HepG2 (cell line): ENCODE results near the gene CCDC196. TPM values are rescaled to one million over a fixed set of nuclear protein-coding genes. Genes with fewer than 3 reads are reported as not detected.
"Not testable (repeated sequence)": the region's sequence is repeated elsewhere in the genome, so short reads cannot be mapped to it uniquely, and the experiment has no call there.

Experiments used
- ATAC-seq: fragments of 200-7000 bp; cut with Tn5 transposase; 3 replicates; pipeline ENCODE4 v1.9.1; 2020; ENCODE audit warnings: mild to moderate bottlenecking, moderate library complexity
- BruUV-seq: library from RNA; stranded (reverse); fragments of 400-500 nt; replicated peaks from 2 replicates; lab custom pipeline; 2021; lab: Mats Ljungman, UMichigan
- CTCF ChIA-PET: fragments of 300-600 bp; formaldehyde crosslinking; extraction: SDS; loops from one replicate; lab custom pipeline; 2021; ENCODE audit warnings: low total read pairs, inconsistent platforms, low intra/inter-chr PET ratio; lab: Yijun Ruan, JAX
- POLR2A ChIA-PET: fragments of 350-600 bp; sonication (Branson Sonifier 250); formaldehyde crosslinking; loops from one replicate; lab custom pipeline; 2020; ENCODE audit warnings: antibody characterized with exemption, inconsistent platforms; lab: Yijun Ruan, JAX
- DNase-seq: peaks from one replicate; pipeline ENCODE4 v3.0.0-alpha.2; 2015; ENCODE audit warnings: low spot score
- FAIRE-seq: peaks from 3 replicates; lab custom pipeline; 2011; peaks lifted over from hg19 to GRCh38; lab: Jason Lieb, UNC
- H2AFZ ChIP-seq: one replicate; pipeline ENCODE4 v1.6.1; 2011; ENCODE audit warnings: low read length, inconsistent platforms
- H3K27ac ChIP-seq: fragments of 300-600 bp; 3 replicates; pipeline ENCODE4 v1.8.0; 2011; ENCODE audit warnings: mixed run types, mild to moderate bottlenecking, mixed read lengths, low read length, inconsistent platforms; ENCODE audit not compliant: insufficient read depth; ENCODE audit errors: extremely low read length
- H3K27me3 ChIP-seq, 2 experiments: fragments of 200-600 bp in 1 of 2; 2 replicates in 1 of 2; 3 replicates in 1 of 2; pipeline versions ENCODE4 v1.6.0 to v1.8.0; 2011; ENCODE audit warnings: low read length in 2 of 2, mild to moderate bottlenecking in 2 of 2, moderate library complexity in 2 of 2, inconsistent platforms in 1 of 2; ENCODE audit not compliant: insufficient read depth in 2 of 2, control insufficient read depth in 1 of 2
- H3K36me3 ChIP-seq, 2 experiments: fragments of 200-600 bp in 1 of 2; replicated peaks in 1 of 2; 2 replicates in 1 of 2; 3 replicates in 1 of 2; pipeline versions ENCODE4 v1.5.1 to v1.8.0; 2011; ENCODE audit warnings: low read length in 2 of 2, inconsistent platforms in 1 of 2; ENCODE audit not compliant: insufficient read depth in 2 of 2, control insufficient read depth in 1 of 2
- H3K4me1 ChIP-seq: 2 replicates; pipeline ENCODE4 v1.5.1; 2012; ENCODE audit warnings: low read length, inconsistent platforms; ENCODE audit not compliant: insufficient read depth
- H3K4me2 ChIP-seq: 2 replicates; pipeline ENCODE4 v1.6.0; 2011; ENCODE audit warnings: low read depth, low read length, inconsistent platforms
- H3K4me3 ChIP-seq, 3 experiments: fragments of 200-600 bp in 1 of 3; sonication (generic), shearing (Covaris generic) in 1 of 3; replicated peaks in 1 of 3; 2 replicates each; pipeline ENCODE4 v1.5.1; 2011 to 2016; ENCODE audit warnings: low read length in 3 of 3, inconsistent platforms in 2 of 3, low read depth in 2 of 3, mild to moderate bottlenecking in 2 of 3, control low read depth in 1 of 3, mixed read lengths in 1 of 3; ENCODE audit not compliant: insufficient read depth in 1 of 3
- H3K79me2 ChIP-seq: one replicate; pipeline ENCODE4 v1.6.1; 2011; ENCODE audit warnings: low read length, inconsistent platforms; ENCODE audit not compliant: insufficient read depth
- H3K9ac ChIP-seq: 2 replicates; pipeline ENCODE4 v1.6.0; 2011; ENCODE audit warnings: mild to moderate bottlenecking, low read depth, low read length, inconsistent platforms; ENCODE audit not compliant: insufficient read depth
- H3K9me3 ChIP-seq: 2 replicates; pipeline ENCODE4 v1.5.1; 2012; ENCODE audit warnings: mild to moderate bottlenecking, low read length
- H4K20me1 ChIP-seq: 2 replicates; pipeline ENCODE4 v1.6.0; 2011; ENCODE audit warnings: inconsistent platforms, mild to moderate bottlenecking, low read length, moderate library complexity; ENCODE audit not compliant: insufficient read depth
- WGBS: methylation state at CpG from one replicate; pipeline ENCODE4 v1.1.6; 2017; ENCODE audit warnings: low lambda C conversion rate; 5-methylcytosine and 5-hydroxymethylcytosine counted together
- in situ Hi-C: cut with HindIII; loops from 2 replicates; pipeline ENCODE4 v1.10.0; 2017; ENCODE audit warnings: low pct_unique_long_range_greater_than_20kb; ENCODE audit not compliant: extremely low pct_ligation_motif_present
- intact Hi-C: fragments of 100-400 bp; cut with micrococcal nuclease; formaldehyde crosslinking; loops from one replicate; pipeline ENCODE4 v1.10.0; 2022; ENCODE audit not compliant: unreplicated experiment
- polyA plus RNA-seq, 8 experiments: library from polyadenylated mRNA; depleted of rRNA in 3 of 8; stranded (reverse) in 7 of 8; unstranded in 1 of 8; fragments of >200 nt; fragmentation: Illumina TruSeq in 4 of 8; extraction: Trizol in 4 of 8; gene quantifications; 2 replicates each; pipeline versions ENCODE4 v1.2.1 to v1.2.3, GENCODE V29; 2011 to 2016; ENCODE audit warnings: low read depth in 4 of 8, missing spikeins in 1 of 8, mixed read lengths in 1 of 8; ENCODE audit not compliant: insufficient read depth in 1 of 8
- total RNA-seq, 5 experiments: library from RNA; depleted of rRNA; stranded (reverse); fragments of >200 nt; fragmentation: Illumina TruSeq; extraction: Trizol; gene quantifications; 2 replicates each; pipeline ENCODE4 v1.2.3, GENCODE V29; 2016; ENCODE audit warnings: low read depth in 1 of 5

Gene CCDC196
- total and polyA plus RNA-seq, 2 of the 13 experiments (the other 11 are each of a cell fraction or from before 2014, with no cell fraction given): not detected

DNA sequence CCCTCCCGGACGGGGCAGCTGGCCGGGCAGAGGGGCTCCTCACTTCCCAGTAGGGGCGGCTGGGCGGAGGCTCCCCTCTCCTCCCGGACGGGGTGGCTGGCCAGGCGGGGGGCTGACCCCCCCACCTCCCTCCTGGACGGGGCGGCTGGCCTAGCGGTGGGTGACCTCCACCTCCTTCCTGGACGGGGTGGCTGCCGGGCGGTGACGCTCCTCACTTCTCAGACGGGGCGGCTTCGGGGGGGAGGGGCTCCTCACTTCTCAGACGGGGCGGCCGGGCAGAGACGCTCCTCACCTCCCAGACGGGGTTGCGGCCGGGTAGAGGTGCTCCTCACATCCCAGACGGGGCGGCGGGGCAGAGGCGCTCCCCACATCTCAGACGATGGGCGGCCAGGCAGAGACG is 59.6 kb downstream of the CCDC196 start:
- CTCF ChIA-PET, POLR2A ChIA-PET, intact Hi-C loops, in situ Hi-C loops, H3K9ac ChIP-seq, H3K36me3 ChIP-seq, H3K4me1 ChIP-seq, H3K4me3 ChIP-seq, H3K27ac ChIP-seq, H2AFZ ChIP-seq, DNase-seq, H3K4me2 ChIP-seq, BruUV-seq, ATAC-seq, H3K27me3 ChIP-seq, H3K9me3 ChIP-seq, H4K20me1 ChIP-seq, FAIRE-seq: not testable (repeated sequence)
- no CpG with 5 or more reads among the region's 32 CpGs for WGBS
- peaks cover 16% of the 10 kb centered on the region for H3K79me2 ChIP-seq

Other genes with a start within 250 kb of the CCDC196 start
- 19.2 and 37.7 TPM in 2 replicates for gene GPHN, start 21.8 kb downstream of the CCDC196 start, total RNA-seq (2016; rRNA removed; fragmentation: Illumina TruSeq; extraction: Trizol)
- gene GPHN, start 21.8 kb downstream of the CCDC196 start, polyA plus RNA-seq (2011; rRNA removed): 11.3 and 12.7 TPM in 2 replicates